Forelimb muscle (tissue), 1 donor: ENCODE measurements around the gene TLK2. TPM values are rescaled to one million over a fixed set of nuclear protein-coding genes. Genes with fewer than 3 reads are reported as not detected.
A peak's percentile ranks its signal among the peaks of the same experiment; 100 is the strongest.
"Not testable (repeated sequence)": the region's sequence is repeated elsewhere in the genome, so short reads cannot be mapped to it uniquely, and the experiment has no call there.

Experiments
- DNase-seq: peaks from one replicate; pipeline ENCODE4 v3.0.0-alpha.2; 2013; ENCODE audit warnings: low read depth
- polyA plus RNA-seq: library from polyadenylated mRNA; unstranded; fragments of 120-200 nt; gene quantifications from one replicate; pipeline ENCODE4 v1.2.1, GENCODE V29; 2013; ENCODE audit not compliant: insufficient read length

TLK2 gene
- polyA plus RNA-seq, 1 donor, result 48.8 TPM

DNA sequence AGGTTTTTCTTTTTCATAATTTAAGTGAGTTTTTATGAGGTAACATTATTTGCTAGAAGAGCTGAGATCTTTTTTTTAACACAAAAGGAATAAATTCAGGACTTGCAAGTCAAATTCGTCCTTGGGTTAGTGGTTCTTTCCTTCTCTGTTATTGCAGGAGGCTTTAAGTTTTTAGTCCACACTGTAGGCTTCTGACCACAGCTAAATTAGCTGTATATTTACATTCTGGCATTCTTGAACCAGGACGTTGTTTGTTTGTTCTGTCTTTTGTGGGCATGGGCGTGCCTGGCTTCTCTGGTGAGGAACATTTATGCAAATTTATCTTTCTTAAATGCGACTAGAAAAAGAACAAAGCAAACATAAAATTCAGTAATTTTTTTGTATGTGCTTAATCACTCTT, 80.3 kb downstream of the TLK2 start:
- DNase-seq, result not testable (repeated sequence)

DNA sequence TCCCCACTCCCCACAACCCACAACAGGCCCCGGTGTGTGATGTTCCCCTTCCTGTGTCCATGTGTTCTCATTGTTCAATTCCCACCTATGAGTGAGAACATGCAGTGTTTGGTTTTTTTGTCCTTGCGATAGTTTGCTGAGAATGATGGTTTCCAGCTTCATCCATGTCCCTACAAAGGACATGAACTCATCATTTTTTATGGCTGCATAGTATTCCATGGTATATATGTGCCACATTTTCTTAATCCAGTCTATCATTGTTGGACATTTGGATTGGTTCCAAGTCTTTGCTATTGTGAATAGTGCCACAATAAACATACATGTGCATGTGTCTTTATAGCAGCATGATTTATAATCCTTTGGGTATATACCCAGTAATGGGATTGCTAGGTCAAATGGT, 82.3 kb downstream of the TLK2 start:
- not testable (repeated sequence) for DNase-seq

GRCh38 chr17:62562656-62563055, 84.0 kb downstream of the TLK2 start:
- DNase-seq, result no peak

DNA sequence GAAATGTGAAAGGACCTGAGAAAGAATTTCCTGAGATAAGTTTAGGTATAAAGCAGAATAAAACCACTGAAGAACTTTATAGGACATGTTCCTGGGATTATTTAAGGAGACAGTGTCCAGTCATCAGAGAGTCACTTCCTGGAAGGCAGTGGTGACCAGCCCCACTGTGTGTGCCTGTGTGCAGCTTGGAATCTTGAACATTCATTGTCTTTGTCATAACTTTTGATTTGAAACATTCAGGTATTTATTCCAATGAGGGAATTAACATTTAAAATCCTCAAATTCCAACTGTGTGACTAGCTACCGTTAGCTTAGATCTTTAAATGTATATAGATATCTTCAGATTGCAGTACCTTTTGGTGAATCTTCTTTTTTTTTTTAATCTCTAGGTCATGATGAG, 87.2 kb downstream of the TLK2 start:
- DNase-seq, result no peak

DNA sequence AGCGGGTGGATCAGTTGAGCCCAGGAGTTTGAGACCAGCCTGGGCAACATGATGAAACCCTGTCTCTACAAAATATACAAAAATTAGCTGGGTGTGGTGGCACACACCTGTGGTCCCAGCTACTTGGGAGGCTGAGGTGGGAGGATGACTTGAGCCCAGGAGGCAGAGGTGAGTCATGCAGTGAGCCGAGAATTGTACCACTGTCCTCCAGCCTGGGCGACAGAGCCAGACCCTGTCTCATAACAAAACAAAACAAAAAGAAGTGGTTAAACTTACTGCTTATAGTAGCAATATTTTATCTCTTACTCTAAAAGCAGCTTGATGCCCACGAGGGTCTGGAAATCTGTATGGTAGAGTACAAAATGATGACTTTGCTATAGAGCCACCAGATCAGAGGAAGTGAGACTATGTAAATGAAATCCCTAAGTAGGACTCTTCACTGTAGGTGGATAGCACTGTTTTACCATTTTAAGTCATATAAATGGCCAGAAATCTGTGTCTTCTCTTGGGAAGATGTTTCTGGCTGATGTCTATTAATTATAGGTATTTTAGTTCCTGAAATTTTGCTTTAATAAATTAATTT, 88.5 kb downstream of the TLK2 start:
- no peak for DNase-seq

GRCh38 chr17:62572488-62572887, 93.9 kb downstream of the TLK2 start:
- DNase-seq, result no peak

GRCh38 chr17:62572888-62573401, 94.3 kb downstream of the TLK2 start:
- no peak for DNase-seq

- DNase-seq, result no peak
Measured at GRCh38 chr17:62573480-62574117, 95.0 kb downstream of the TLK2 start.

DNA sequence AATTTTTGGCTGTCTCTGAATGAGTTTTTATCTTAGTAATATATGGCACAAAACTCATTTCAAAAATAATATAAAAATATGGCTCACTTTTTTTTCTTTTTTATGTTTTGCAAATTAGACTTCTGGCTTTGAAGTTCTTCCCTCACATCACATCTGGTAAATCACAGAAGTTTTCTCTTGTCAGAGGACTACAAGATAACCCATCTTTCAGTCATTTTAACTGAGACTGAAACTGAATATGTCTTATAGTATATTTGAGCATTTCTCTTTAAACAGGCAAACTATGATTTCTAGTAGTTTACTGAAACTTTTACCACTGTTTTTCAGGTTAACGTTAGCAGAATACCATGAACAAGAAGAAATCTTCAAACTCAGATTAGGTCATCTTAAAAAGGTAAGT, 97.8 kb downstream of the TLK2 start:
- DNase-seq, result no peak

- DNase-seq, result no peak
Measured at GRCh38 chr17:62578757-62579487, 100.3 kb downstream of the TLK2 start.

GRCh38 chr17:62580947-62581346, 102.3 kb downstream of the TLK2 start:
- DNase-seq, result no peak

GRCh38 chr17:62581764-62582163, 103.1 kb downstream of the TLK2 start:
- DNase-seq, result no peak

DNA sequence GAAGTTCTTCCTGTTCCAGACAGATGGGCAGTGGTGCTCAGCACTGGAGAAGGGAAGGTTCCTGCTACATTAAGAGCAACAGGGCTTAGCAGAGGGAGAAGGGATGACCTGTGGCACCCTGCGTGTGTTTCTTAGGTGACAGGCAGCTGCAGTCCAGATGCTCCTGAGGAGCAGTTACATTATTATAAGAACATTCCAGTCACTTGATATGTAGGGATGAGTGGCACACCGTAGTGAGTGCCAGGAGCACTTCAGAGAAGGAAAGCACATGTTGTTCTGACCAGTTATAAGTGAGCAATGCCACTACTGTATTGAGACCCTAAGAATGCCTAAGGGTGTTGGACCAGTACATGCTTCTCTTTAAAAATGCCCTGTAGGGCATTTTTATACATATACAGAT, 108.9 kb downstream of the TLK2 start:
- no peak for DNase-seq

- no peak for DNase-seq
Measured at GRCh38 chr17:62588109-62588508, 109.5 kb downstream of the TLK2 start.

- DNase-seq, result peak; percentile 53
Measured at GRCh38 chr17:62591333-62591732, 112.7 kb downstream of the TLK2 start.

GRCh38 chr17:62591822-62592221, 113.2 kb downstream of the TLK2 start:
- DNase-seq, result not testable (repeated sequence)

- DNase-seq, result no peak
Measured at GRCh38 chr17:62592341-62593099, 113.9 kb downstream of the TLK2 start.

DNA sequence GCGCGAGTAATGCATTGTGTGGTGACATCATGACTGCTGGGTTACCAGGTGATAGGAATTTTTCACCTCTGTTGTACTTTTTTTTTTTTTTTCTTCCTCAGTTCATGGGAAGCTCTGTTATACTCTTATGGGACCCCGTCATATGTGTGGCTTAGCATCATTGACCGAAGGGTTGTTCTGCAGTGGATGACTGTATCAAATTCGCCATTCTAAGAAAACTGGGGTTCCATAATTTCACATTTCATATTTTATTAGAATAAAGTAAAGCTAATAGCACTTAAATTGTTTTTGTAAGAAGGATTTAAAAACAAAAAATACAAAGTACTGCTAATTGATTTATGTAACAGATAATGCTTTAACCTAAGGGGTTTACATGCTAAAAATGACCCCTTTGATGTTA, 116.9 kb downstream of the TLK2 start:
- no peak for DNase-seq

DNA sequence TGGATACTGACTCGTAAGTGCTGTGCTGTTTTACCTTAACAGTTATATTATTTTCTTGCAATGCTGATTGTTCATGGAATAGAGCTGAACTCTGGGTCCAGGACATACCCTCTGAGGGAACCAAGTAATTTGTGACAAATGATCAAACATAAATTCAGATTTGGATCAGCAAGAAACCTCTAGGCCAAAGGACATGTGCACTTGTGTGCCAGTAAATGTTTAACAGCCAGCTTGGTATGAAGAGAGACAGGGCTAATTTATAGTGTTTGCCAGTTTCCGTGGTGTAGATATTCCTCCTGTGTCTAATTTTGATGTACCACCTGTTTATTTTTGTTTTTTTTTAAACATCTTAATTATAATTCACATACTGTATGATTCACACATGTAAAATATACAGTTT, 118.0 kb downstream of the TLK2 start:
- no peak for DNase-seq

DNA sequence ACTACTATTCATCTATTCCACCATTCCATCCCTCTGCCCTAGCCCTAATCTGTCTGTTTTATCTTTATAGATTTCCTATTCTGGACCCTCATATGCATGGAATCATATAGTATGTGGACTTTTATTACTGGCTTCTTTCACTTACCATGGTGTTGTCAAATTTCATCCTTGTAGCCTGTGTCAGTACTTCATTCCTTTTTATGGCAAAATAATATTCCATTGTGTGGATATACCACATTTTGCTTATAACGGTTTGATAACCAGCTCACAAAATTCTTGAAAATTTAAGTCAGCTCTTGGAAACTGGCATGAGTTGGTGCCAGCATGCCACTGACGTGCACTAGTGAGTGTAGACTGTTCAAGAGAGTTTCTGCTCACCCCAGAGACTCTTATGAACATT, 118.5 kb downstream of the TLK2 start:
- no peak for DNase-seq

- no peak for DNase-seq
Measured at GRCh38 chr17:62597920-62598319, 119.3 kb downstream of the TLK2 start.

- no peak for DNase-seq
Measured at GRCh38 chr17:62599964-62600657, 121.5 kb downstream of the TLK2 start.
